Neural cell (in vitro differentiated cells): ENCODE measurements around the gene TCF23. TPM values are rescaled to one million over a fixed set of nuclear protein-coding genes. Genes with fewer than 3 reads are reported as not detected.
A peak's percentile ranks its signal among the peaks of the same experiment; 100 is the strongest.

Experiments used
- H2AFZ ChIP-seq: fragments of 200-600, 300-800 bp; sonication (generic), shearing (Covaris generic); 2 replicates; pipeline ENCODE4 v1.6.0; 2014; ENCODE audit warnings: low read depth, mild to moderate bottlenecking, antibody characterized with exemption, low read length, moderate library complexity
- H3F3A ChIP-seq: fragments of 200-600 bp; shearing (Covaris generic); 2 replicates; pipeline ENCODE4 v1.6.1; 2016; ENCODE audit warnings: mild to moderate bottlenecking, moderate library complexity, mixed read lengths, antibody characterized with exemption, low read length; ENCODE audit not compliant: insufficient read depth, poor library complexity, severe bottlenecking
- H3K27ac ChIP-seq: fragments of 200-600, 300-800 bp; sonication (generic), shearing (Covaris generic); 2 replicates; pipeline ENCODE4 v1.5.1; 2014; ENCODE audit warnings: mild to moderate bottlenecking, low read length, moderate library complexity
- H3K27me3 ChIP-seq: fragments of 300-800, 200-600 bp; sonication (generic), shearing (Covaris generic); 2 replicates; pipeline ENCODE4 v1.6.0; 2014; ENCODE audit warnings: mild to moderate bottlenecking, low read depth, low read length, moderate library complexity; ENCODE audit not compliant: insufficient read depth
- H3K36me3 ChIP-seq: fragments of 300-800, 200-600 bp; sonication (generic), shearing (Covaris generic); 2 replicates; pipeline ENCODE4 v1.5.1; 2014; ENCODE audit warnings: mild to moderate bottlenecking, antibody characterized with exemption, low read length, moderate library complexity; ENCODE audit not compliant: insufficient read depth
- H3K4me2 ChIP-seq: fragments of 300-800, 200-600 bp; sonication (generic), shearing (Covaris generic); 2 replicates; pipeline ENCODE4 v1.6.0; 2014; ENCODE audit warnings: mild to moderate bottlenecking, low read length
- H3K4me3 ChIP-seq: fragments of 300-800, 200-600 bp; sonication (generic), shearing (Covaris generic); 2 replicates; pipeline ENCODE4 v1.5.1; 2014; ENCODE audit warnings: mild to moderate bottlenecking, low read length, moderate library complexity
- H3K79me2 ChIP-seq: fragments of 200-600 bp; shearing (Covaris generic); replicated peaks from 2 replicates; pipeline ENCODE4 v1.6.0; 2014; ENCODE audit warnings: mild to moderate bottlenecking, low read length, moderate library complexity; ENCODE audit not compliant: insufficient read depth
- H3K9ac ChIP-seq: fragments of 300-800, 200-600 bp; sonication (generic), shearing (Covaris generic); 2 replicates; pipeline ENCODE4 v1.6.1; 2016; ENCODE audit warnings: mild to moderate bottlenecking, low read length, mixed read lengths
- H3K9me2 ChIP-seq: fragments of 200-600 bp; shearing (Covaris generic); 2 replicates; pipeline ENCODE4 v1.6.1; 2016; ENCODE audit warnings: mild to moderate bottlenecking, low read length, mixed read lengths; ENCODE audit not compliant: insufficient read depth
- H3K9me3 ChIP-seq: fragments of 200-600, 300-800 bp; sonication (generic), shearing (Covaris generic); 2 replicates; pipeline ENCODE4 v1.6.1; 2016; ENCODE audit warnings: mild to moderate bottlenecking, mixed run types, low read length, moderate library complexity, mixed read lengths
- H4K20me1 ChIP-seq: fragments of 200-600 bp; shearing (Covaris generic); 2 replicates; pipeline ENCODE4 v1.6.1; 2016; ENCODE audit warnings: mild to moderate bottlenecking, mixed run types; ENCODE audit not compliant: insufficient read depth
- EP300 ChIP-seq: fragments of 450-650 bp; conservative IDR thresholded peaks from 2 replicates; pipeline ENCODE4 v1.6.1; 2014; ENCODE audit warnings: antibody characterized with exemption, mild to moderate bottlenecking, moderate library complexity; ENCODE audit not compliant: poor library complexity, severe bottlenecking
- EZH2 ChIP-seq: fragments of 200-600, 300-800 bp; shearing (Covaris generic), sonication (generic); IDR thresholded peaks from 2 replicates; pipeline ENCODE4 v1.6.1; 2014; ENCODE audit warnings: antibody characterized with exemption, low read length, borderline replicate concordance, mild to moderate bottlenecking; ENCODE audit not compliant: insufficient read depth, poor library complexity, severe bottlenecking
- MXI1 ChIP-seq: fragments of 450-650 bp; conservative IDR thresholded peaks from 2 replicates; pipeline ENCODE4 v1.6.1; 2014; ENCODE audit warnings: antibody characterized with exemption, mild to moderate bottlenecking; ENCODE audit not compliant: poor library complexity, severe bottlenecking
- POLR2AphosphoS5 ChIP-seq: IDR thresholded peaks from 2 replicates; pipeline ENCODE4 v1.6.1; 2012
- RAD21 ChIP-seq: fragments of 450-650 bp; conservative IDR thresholded peaks from 2 replicates; pipeline ENCODE4 v1.6.1; 2014; ENCODE audit warnings: antibody characterized with exemption, mild to moderate bottlenecking, moderate library complexity
- SMC3 ChIP-seq: fragments of 450-650 bp; conservative IDR thresholded peaks from 2 replicates; pipeline ENCODE4 v1.6.1; 2014; ENCODE audit warnings: antibody characterized with exemption, mild to moderate bottlenecking, moderate library complexity; ENCODE audit not compliant: poor library complexity
- TAF1 ChIP-seq: IDR thresholded peaks from 2 replicates; pipeline ENCODE4 v1.6.1; 2012; ENCODE audit warnings: low read depth
- polyA plus RNA-seq: library from polyadenylated mRNA; depleted of rRNA; stranded (reverse); fragments of >200 nt; gene quantifications from 2 replicates; pipeline ENCODE4 v1.2.3, GENCODE V29; 2014
- TF ChIP-seq, protein P1 (sequence below): IDR thresholded peaks from 2 replicates; pipeline ENCODE4 v1.6.1; 2012; ENCODE audit warnings: borderline replicate concordance
- TF ChIP-seq, protein P2 (sequence below): fragments of 450-650 bp; IDR thresholded peaks from 2 replicates; pipeline ENCODE4 v1.5.1; 2014; ENCODE audit warnings: antibody characterized with exemption, mild to moderate bottlenecking, moderate library complexity; ENCODE audit not compliant: poor library complexity, severe bottlenecking

Gene TCF23
- polyA plus RNA-seq, 1 donor from 2014 or later = not detected

DNA sequence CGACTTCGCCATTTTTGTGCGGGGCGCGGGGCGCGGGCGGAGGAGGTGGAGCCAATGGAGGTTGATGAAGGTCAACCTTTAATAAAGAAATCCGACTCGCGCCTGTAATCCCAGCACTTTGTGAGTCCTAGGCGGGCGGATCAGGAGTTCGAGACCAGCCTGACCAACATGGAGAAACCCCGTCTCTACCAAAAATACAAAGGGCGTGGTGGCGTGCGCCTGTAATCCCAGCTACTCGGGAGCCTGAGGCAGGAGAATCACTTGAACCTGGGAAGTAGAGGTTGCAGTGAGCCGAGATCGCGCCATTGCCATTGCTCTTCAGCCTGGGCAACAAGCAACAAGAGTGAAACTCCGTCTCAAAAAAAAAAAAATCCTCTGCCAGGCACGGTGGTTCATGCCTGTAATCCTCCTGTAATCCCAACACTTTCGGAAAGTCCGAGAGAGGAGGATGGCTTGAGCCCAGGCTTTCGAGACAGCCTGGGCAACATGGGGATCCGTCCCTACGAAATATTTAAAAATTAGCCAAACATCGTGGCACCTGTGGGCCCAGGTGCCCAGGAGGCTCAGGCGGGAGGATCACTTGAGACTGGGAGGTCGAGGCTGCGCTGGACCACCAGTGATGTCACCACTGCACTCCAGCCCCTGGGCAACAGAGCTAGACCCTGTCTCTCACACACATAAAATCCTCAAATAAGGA lies 13.9 kb upstream of the TCF23 start:
- Histone ChIP-seq H3K9me2 (no peaks in the 10 kb centered on the region), H3K4me2 (no peak overlapping the region), H3K9ac (peak overlapping the region; percentile 17), H3K9me3 (no peaks in the 10 kb centered on the region), H3K4me3 (peak overlapping the region; percentile 100), H3K79me2 (peaks cover 4% of the 10 kb centered on the region), H2AFZ (no peak overlapping the region), H3K27me3 (no peaks in the 10 kb centered on the region), H4K20me1 (no peaks in the 10 kb centered on the region), H3K36me3 (no peaks in the 10 kb centered on the region), H3F3A (no peaks in the 10 kb centered on the region), H3K27ac (peak overlapping the region; percentile 50)
- no peak for TF ChIP-seq EP300
- no peak for TF ChIP-seq TAF1
- TF ChIP-seq SMC3 = no peak
- TF ChIP-seq RAD21 = no peak
- TF ChIP-seq, protein P1, sequence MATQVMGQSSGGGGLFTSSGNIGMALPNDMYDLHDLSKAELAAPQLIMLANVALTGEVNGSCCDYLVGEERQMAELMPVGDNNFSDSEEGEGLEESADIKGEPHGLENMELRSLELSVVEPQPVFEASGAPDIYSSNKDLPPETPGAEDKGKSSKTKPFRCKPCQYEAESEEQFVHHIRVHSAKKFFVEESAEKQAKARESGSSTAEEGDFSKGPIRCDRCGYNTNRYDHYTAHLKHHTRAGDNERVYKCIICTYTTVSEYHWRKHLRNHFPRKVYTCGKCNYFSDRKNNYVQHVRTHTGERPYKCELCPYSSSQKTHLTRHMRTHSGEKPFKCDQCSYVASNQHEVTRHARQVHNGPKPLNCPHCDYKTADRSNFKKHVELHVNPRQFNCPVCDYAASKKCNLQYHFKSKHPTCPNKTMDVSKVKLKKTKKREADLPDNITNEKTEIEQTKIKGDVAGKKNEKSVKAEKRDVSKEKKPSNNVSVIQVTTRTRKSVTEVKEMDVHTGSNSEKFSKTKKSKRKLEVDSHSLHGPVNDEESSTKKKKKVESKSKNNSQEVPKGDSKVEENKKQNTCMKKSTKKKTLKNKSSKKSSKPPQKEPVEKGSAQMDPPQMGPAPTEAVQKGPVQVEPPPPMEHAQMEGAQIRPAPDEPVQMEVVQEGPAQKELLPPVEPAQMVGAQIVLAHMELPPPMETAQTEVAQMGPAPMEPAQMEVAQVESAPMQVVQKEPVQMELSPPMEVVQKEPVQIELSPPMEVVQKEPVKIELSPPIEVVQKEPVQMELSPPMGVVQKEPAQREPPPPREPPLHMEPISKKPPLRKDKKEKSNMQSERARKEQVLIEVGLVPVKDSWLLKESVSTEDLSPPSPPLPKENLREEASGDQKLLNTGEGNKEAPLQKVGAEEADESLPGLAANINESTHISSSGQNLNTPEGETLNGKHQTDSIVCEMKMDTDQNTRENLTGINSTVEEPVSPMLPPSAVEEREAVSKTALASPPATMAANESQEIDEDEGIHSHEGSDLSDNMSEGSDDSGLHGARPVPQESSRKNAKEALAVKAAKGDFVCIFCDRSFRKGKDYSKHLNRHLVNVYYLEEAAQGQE = no peak
- no peak for TF ChIP-seq POLR2AphosphoS5
- TF ChIP-seq, protein P2, sequence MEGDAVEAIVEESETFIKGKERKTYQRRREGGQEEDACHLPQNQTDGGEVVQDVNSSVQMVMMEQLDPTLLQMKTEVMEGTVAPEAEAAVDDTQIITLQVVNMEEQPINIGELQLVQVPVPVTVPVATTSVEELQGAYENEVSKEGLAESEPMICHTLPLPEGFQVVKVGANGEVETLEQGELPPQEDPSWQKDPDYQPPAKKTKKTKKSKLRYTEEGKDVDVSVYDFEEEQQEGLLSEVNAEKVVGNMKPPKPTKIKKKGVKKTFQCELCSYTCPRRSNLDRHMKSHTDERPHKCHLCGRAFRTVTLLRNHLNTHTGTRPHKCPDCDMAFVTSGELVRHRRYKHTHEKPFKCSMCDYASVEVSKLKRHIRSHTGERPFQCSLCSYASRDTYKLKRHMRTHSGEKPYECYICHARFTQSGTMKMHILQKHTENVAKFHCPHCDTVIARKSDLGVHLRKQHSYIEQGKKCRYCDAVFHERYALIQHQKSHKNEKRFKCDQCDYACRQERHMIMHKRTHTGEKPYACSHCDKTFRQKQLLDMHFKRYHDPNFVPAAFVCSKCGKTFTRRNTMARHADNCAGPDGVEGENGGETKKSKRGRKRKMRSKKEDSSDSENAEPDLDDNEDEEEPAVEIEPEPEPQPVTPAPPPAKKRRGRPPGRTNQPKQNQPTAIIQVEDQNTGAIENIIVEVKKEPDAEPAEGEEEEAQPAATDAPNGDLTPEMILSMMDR = no peak
- no peak for TF ChIP-seq MXI1
- no peak for TF ChIP-seq EZH2

DNA sequence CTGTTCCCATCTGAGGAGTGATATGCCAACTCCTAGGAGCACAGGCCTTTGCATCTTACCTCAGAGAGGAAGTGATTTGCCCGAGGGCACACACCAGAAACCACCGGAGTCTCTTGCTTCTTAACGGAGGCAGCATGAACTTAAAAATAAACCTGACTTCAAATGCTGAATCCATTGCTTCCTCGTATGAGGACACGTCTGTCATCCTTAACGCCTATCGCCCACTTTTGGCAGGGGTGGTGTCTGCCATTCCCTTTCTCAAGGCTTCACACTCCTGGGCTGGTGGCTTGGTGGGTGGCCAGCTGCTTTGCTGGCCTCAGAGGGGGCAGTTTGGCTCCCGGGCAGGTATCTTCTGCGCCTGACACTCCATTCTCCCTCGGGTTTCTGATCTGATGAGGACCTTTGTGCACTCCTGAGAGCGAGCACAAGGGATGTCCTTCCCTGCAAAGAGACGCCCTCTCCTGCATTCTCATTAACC lies 13.3 kb upstream of the TCF23 start:
- Histone ChIP-seq H3K27me3 (no peaks in the 10 kb centered on the region), H3K4me2 (no peak overlapping the region), H3K27ac (no peak overlapping the region), H4K20me1 (no peaks in the 10 kb centered on the region), H3K9me2 (no peaks in the 10 kb centered on the region), H2AFZ (no peak overlapping the region), H3K4me3 (no peak overlapping the region), H3K79me2 (peaks cover 4% of the 10 kb centered on the region), H3K9me3 (no peaks in the 10 kb centered on the region), H3K9ac (no peak overlapping the region), H3K36me3 (no peaks in the 10 kb centered on the region), H3F3A (no peaks in the 10 kb centered on the region)
- no peak for TF ChIP-seq EZH2
- TF ChIP-seq TAF1 = no peak
- TF ChIP-seq SMC3 = no peak
- TF ChIP-seq, protein P1 = no peak
- TF ChIP-seq EP300 = no peak
- TF ChIP-seq, protein P2 = no peak
- no peak for TF ChIP-seq POLR2AphosphoS5
- no peak for TF ChIP-seq RAD21
- TF ChIP-seq MXI1 = no peak
